Endothelial cell of umbilical vein (primary cell): ENCODE results near the gene LIPE. TPM values are rescaled to one million over a fixed set of nuclear protein-coding genes. Genes with fewer than 3 reads are reported as not detected.

ENCODE experiments used
- BruUV-seq: library from RNA; stranded (reverse); fragments of 400-500 nt; replicated peaks from 2 replicates; lab custom pipeline; 2021; lab: Mats Ljungman, UMichigan
- CTCF ChIA-PET: fragments of 300-600, 350-600 bp; sonication (Branson Sonifier 250); formaldehyde crosslinking; loops from one replicate; lab custom pipeline; 2021; ENCODE audit warnings: antibody characterized with exemption, inconsistent platforms; lab: Charles Lee
- POLR2A ChIA-PET: fragments of 300-600, 350-600 bp; sonication (Branson Sonifier 250); formaldehyde crosslinking; loops from one replicate; lab custom pipeline; 2021; ENCODE audit warnings: antibody characterized with exemption, inconsistent platforms; lab: Charles Lee
- DNase-seq: peaks from one replicate; pipeline ENCODE4 v3.0.0-alpha.2; 2011; ENCODE audit warnings: low read depth, low spot score
- FAIRE-seq: peaks from 2 replicates; lab custom pipeline; 2011; peaks lifted over from hg19 to GRCh38; lab: Jason Lieb, UNC
- H2AFZ ChIP-seq: 2 replicates; pipeline ENCODE4 v1.6.0; 2012; ENCODE audit warnings: low read depth, low read length, control low read depth, inconsistent platforms
- H3K27ac ChIP-seq: 2 replicates; pipeline ENCODE4 v1.5.1; 2011; ENCODE audit warnings: low read depth, mild to moderate bottlenecking, control low read depth, low read length, moderate library complexity; ENCODE audit not compliant: insufficient read depth
- H3K27me3 ChIP-seq, 2 experiments: 2 replicates each; pipeline versions ENCODE4 v1.6.0 to v1.6.1; 2011; ENCODE audit warnings: low read length in 2 of 2, mixed read lengths in 1 of 2; ENCODE audit not compliant: control insufficient read depth in 2 of 2, insufficient read depth in 2 of 2
- H3K36me3 ChIP-seq, 2 experiments: 2 replicates in 1 of 2; 3 replicates in 1 of 2; pipeline ENCODE4 v1.5.1; 2011; ENCODE audit warnings: low read length in 2 of 2, mild to moderate bottlenecking in 1 of 2, moderate library complexity in 1 of 2; ENCODE audit not compliant: control insufficient read depth in 2 of 2, insufficient read depth in 2 of 2; ENCODE audit errors: extremely low read depth in 1 of 2
- H3K4me1 ChIP-seq: 3 replicates; pipeline ENCODE4 v1.5.1; 2011; ENCODE audit warnings: mild to moderate bottlenecking, low read length; ENCODE audit not compliant: control insufficient read depth, insufficient read depth; ENCODE audit errors: extremely low read depth
- H3K4me2 ChIP-seq: 2 replicates; pipeline ENCODE4 v1.6.1; 2011; ENCODE audit warnings: low read length, control low read depth, mixed read lengths; ENCODE audit not compliant: insufficient read depth
- H3K4me3 ChIP-seq, 3 experiments: fragments of 200-600 bp in 1 of 3; sonication (generic), shearing (Covaris generic) in 1 of 3; replicated peaks in 1 of 3; 2 replicates each; pipeline ENCODE4 v1.5.1; 2011 to 2016; ENCODE audit warnings: control low read depth in 3 of 3, low read length in 3 of 3, mild to moderate bottlenecking in 2 of 3, inconsistent platforms in 1 of 3, low read depth in 1 of 3, moderate library complexity in 1 of 3; ENCODE audit not compliant: insufficient read depth in 1 of 3
- H3K79me2 ChIP-seq: 2 replicates; pipeline ENCODE4 v1.6.0; 2012; ENCODE audit warnings: low read length, inconsistent platforms; ENCODE audit not compliant: control insufficient read depth, insufficient read depth
- H3K9ac ChIP-seq: replicated peaks from 2 replicates; pipeline ENCODE3; 2011; ENCODE audit warnings: low read length, control low read depth; ENCODE audit not compliant: insufficient read depth; ENCODE audit errors: extremely low read depth
- H3K9me1 ChIP-seq: replicated peaks from 3 replicates; pipeline ENCODE4 v1.6.0; 2011; ENCODE audit warnings: mild to moderate bottlenecking, low read length; ENCODE audit not compliant: control insufficient read depth, insufficient read depth; ENCODE audit errors: extremely low read depth
- H3K9me3 ChIP-seq: replicated peaks from 2 replicates; pipeline ENCODE4 v1.5.1; 2012; ENCODE audit warnings: low read length, inconsistent platforms; ENCODE audit not compliant: control insufficient read depth, insufficient read depth
- H4K20me1 ChIP-seq: replicated peaks from 2 replicates; pipeline ENCODE3; 2011; ENCODE audit warnings: mild to moderate bottlenecking, low read length; ENCODE audit not compliant: control insufficient read depth, insufficient read depth; ENCODE audit errors: extremely low read depth
- CTCF ChIP-seq, 2 donors: IDR thresholded peaks; 1 replicate in 1 of 2; 2 replicates in 1 of 2; pipeline ENCODE4 v1.5.1; 2011; ENCODE audit warnings: low read length in 2 of 2, mild to moderate bottlenecking in 2 of 2, moderate library complexity in 2 of 2, control low read depth in 1 of 2, inconsistent platforms in 1 of 2, low read depth in 1 of 2; ENCODE audit not compliant: insufficient read depth in 1 of 2; ENCODE audit errors: extremely low read depth in 1 of 2
- EZH2 ChIP-seq: IDR thresholded peaks from 2 replicates; pipeline ENCODE4 v1.6.1; 2012; ENCODE audit warnings: borderline replicate concordance, low read depth, mild to moderate bottlenecking, moderate library complexity, low read length, inconsistent platforms; ENCODE audit not compliant: severe bottlenecking
- FOS ChIP-seq: IDR thresholded peaks from 2 replicates; pipeline ENCODE4 v1.6.1; 2011; ENCODE audit warnings: mild to moderate bottlenecking, low read length, moderate library complexity, borderline replicate concordance; ENCODE audit not compliant: insufficient read depth
- MYC ChIP-seq: IDR thresholded peaks from one replicate; pipeline ENCODE4 v1.6.1; 2011; ENCODE audit warnings: mild to moderate bottlenecking, low read depth, low read length
- POLR2A ChIP-seq: IDR thresholded peaks from 2 replicates; pipeline ENCODE4 v1.6.1; 2012; ENCODE audit warnings: low read depth, mild to moderate bottlenecking, control low read depth, low read length
- POLR2AphosphoS5 ChIP-seq: IDR thresholded peaks from 2 replicates; pipeline ENCODE4 v1.6.1; 2012; ENCODE audit warnings: low read depth, mild to moderate bottlenecking, control low read depth, low read length, moderate library complexity; ENCODE audit not compliant: insufficient read depth
- dilution Hi-C: fragments of 300-500 bp; cut with MboI; formaldehyde crosslinking; loops from one replicate; pipeline ENCODE4 v1.15.0; 2019; ENCODE audit warnings: low sequenced_read_pairs; ENCODE audit not compliant: extremely low pct_ligation_motif_present
- intact Hi-C: fragments of 100-400 bp; cut with micrococcal nuclease; formaldehyde crosslinking; loops from one replicate; pipeline ENCODE4 v1.10.0; 2022
- polyA plus RNA-seq, 4 experiments: library from polyadenylated mRNA; depleted of rRNA in 3 of 4; stranded (reverse) in 3 of 4; unstranded in 1 of 4; fragments of >200 nt; gene quantifications; 2 replicates each; pipeline versions ENCODE4 v1.2.1 to v1.2.3, GENCODE V29; 2011 to 2012; ENCODE audit warnings: missing spikeins in 1 of 4
- total RNA-seq: library from RNA; stranded (reverse); gene quantifications from 2 replicates; pipeline ENCODE4 v1.2.3, GENCODE V29; 2021

LIPE gene
- total and polyA plus RNA-seq, 2 donors (not counting 3 experiments of a cell fraction or from before 2014, with no cell fraction given): 3.8 to 13.5 TPM

GRCh38 chr19:42375415-42376176, 51.6 kb downstream of the LIPE start:
- H3K27ac ChIP-seq: no peak overlapping the region
- H3K9me1 ChIP-seq: no peaks in the 10 kb centered on the region
- dilution Hi-C loops (no loop called here), intact Hi-C loops (no loop called here)
- POLR2A ChIA-PET: no interaction called here
- CTCF ChIA-PET: no interaction called here
- no peak overlapping the region for H3K4me2 ChIP-seq
- no peaks in the 10 kb centered on the region for H3K27me3 ChIP-seq
- no peak overlapping the region for H3K9ac ChIP-seq
- H3K4me3 ChIP-seq: no peak overlapping the region
- H3K36me3 ChIP-seq: peaks cover 0 to 7% of the 10 kb centered on the region in 2 experiments
- TF ChIP-seq MYC (no peak), EZH2 (no peak), POLR2AphosphoS5 (no peak)
- no peaks in the 10 kb centered on the region for H3K9me3 ChIP-seq
- no peaks in the 10 kb centered on the region for H3K4me1 ChIP-seq
- FAIRE-seq (no peak), DNase-seq (no peak)
- H4K20me1 ChIP-seq: no peaks in the 10 kb centered on the region
- BruUV-seq: no TSS peak
- no peaks in the 10 kb centered on the region for H3K79me2 ChIP-seq
- no peak overlapping the region for H2AFZ ChIP-seq

DNA sequence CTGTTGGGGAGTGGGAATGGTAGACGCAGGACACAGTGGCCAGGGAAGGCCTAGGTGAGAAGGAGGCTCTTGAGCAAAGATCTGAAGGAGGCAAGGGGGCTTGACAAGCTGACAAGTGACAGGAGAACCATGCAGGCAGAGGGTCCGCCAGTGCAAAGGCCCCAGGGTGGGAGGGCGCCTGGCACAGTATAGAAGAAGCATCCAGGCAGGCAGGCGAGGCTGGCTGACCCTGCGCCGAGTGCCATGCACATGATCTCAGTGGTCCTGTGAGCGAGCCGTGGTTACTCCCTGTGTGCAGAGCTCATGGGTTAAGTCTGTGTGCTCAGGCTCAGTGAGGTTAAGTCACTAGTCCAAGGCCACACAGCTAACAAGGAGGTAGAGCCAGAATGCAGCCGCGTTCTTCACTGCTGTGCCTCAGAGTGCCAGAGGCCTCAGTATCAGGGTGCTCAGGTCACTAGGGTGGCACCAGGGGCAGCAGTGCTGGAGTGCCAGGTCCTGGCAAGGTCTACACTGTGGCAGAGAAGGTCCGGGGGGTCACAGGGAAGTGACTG, 52.3 kb downstream of the LIPE start:
- CTCF ChIA-PET: no interaction called here

More for the DNA sequence above, 52.3 kb downstream of the LIPE start:
- TF ChIP-seq FOS (no peak), POLR2A (no peak), CTCF (IDR thresholded peaks at IDR 0.05; ENCODE audit: extremely low read depth in 1 of 2, insufficient read depth in 1 of 2, low read depth in 1 of 2, low read length in 2 of 2) (no peak), POLR2AphosphoS5 (no peak), MYC (no peak)
- Histone ChIP-seq H3K9ac (no peak overlapping the region), H3K27me3 (no peaks in the 10 kb centered on the region), H3K9me1 (no peaks in the 10 kb centered on the region), H3K4me1 (no peaks in the 10 kb centered on the region), H3K9me3 (no peaks in the 10 kb centered on the region), H3K27ac (no peak overlapping the region), H3K4me3 (no peak overlapping the region), H2AFZ (no peak overlapping the region), H4K20me1 (no peaks in the 10 kb centered on the region), H3K36me3 (peaks cover 0 to 7% of the 10 kb centered on the region in 2 experiments), H3K4me2 (no peak overlapping the region), H3K79me2 (no peaks in the 10 kb centered on the region)
- dilution Hi-C loops (no loop called here), intact Hi-C loops (no loop called here)
- POLR2A ChIA-PET: no interaction called here
- FAIRE-seq (no peak), DNase-seq (no peak)
- no TSS peak for BruUV-seq
